GM23338 (cell line): ENCODE measurements around the gene CNNM2. TPM values are rescaled to one million over a fixed set of nuclear protein-coding genes. Genes with fewer than 3 reads are reported as not detected.

Source experiments
- ATAC-seq: fragments of 200-7000 bp; cut with Tn5 transposase; 3 replicates; pipeline ENCODE4 v1.9.1; 2020
- DNase-seq: peaks from one replicate; pipeline ENCODE4 v3.0.0-alpha.2; 2015; ENCODE audit warnings: low spot score
- H2AFZ ChIP-seq: fragments of 200-600 bp; sonication (generic); 2 replicates; pipeline ENCODE4 v1.8.0; 2016; ENCODE audit warnings: antibody characterized with exemption, mild to moderate bottlenecking, moderate library complexity
- H3F3A ChIP-seq: fragments of 200-600 bp; sonication (generic); replicated peaks from 2 replicates; pipeline ENCODE4 v1.8.0; 2017; ENCODE audit warnings: antibody characterized with exemption, mixed run types, low read depth
- H3K27ac ChIP-seq: fragments of 200-600 bp; sonication (generic); 2 replicates; pipeline ENCODE4 v1.6.1; 2016; ENCODE audit warnings: low read depth
- H3K27me3 ChIP-seq: fragments of 200-600 bp; sonication (generic); 2 replicates; pipeline ENCODE4 v1.8.0; 2016; ENCODE audit warnings: mild to moderate bottlenecking, mixed run types, moderate library complexity; ENCODE audit not compliant: insufficient read depth
- H3K36me3 ChIP-seq: fragments of 200-600 bp; sonication (generic); 2 replicates; pipeline ENCODE4 v1.8.0; 2016; ENCODE audit warnings: mild to moderate bottlenecking; ENCODE audit not compliant: insufficient read depth
- H3K4me1 ChIP-seq: fragments of 200-600 bp; sonication (generic); 2 replicates; pipeline ENCODE4 v1.8.0; 2016; ENCODE audit warnings: mild to moderate bottlenecking, moderate library complexity; ENCODE audit not compliant: insufficient read depth
- H3K4me2 ChIP-seq: fragments of 200-600 bp; sonication (generic); 2 replicates; pipeline ENCODE4 v1.7.1; 2017; ENCODE audit warnings: mixed run types
- H3K4me3 ChIP-seq: fragments of 200-600 bp; sonication (generic); 2 replicates; pipeline ENCODE4 v1.6.1; 2016; ENCODE audit warnings: mixed run types
- H3K79me2 ChIP-seq: fragments of 200-600 bp; sonication (generic); replicated peaks from 2 replicates; pipeline ENCODE4 v1.8.0; 2017; ENCODE audit warnings: mild to moderate bottlenecking; ENCODE audit not compliant: insufficient read depth
- H3K9me2 ChIP-seq: fragments of 200-600 bp; sonication (generic); 2 replicates; pipeline ENCODE4 v1.8.0; 2017; ENCODE audit not compliant: insufficient read depth
- H4K20me1 ChIP-seq: fragments of 200-600 bp; sonication (generic); replicated peaks from 2 replicates; pipeline ENCODE4 v1.8.0; 2017; ENCODE audit warnings: mild to moderate bottlenecking; ENCODE audit not compliant: insufficient read depth
- H3K27ac Mint-ChIP-seq: 2 replicates; pipeline ENCODE4 v1.8.0; 2020; ENCODE audit warnings: inconsistent platforms, mild to moderate bottlenecking, moderate library complexity, mixed read lengths
- H3K27me3 Mint-ChIP-seq: 3 replicates; pipeline ENCODE4 v1.8.0; 2022; ENCODE audit warnings: low read depth, mild to moderate bottlenecking, moderate library complexity, mixed read lengths, inconsistent platforms; ENCODE audit not compliant: insufficient read depth, poor library complexity
- H3K36me3 Mint-ChIP-seq: 3 replicates; pipeline ENCODE4 v1.8.0; 2021; ENCODE audit warnings: low read depth, mild to moderate bottlenecking, inconsistent platforms, moderate library complexity, mixed read lengths
- H3K4me1 Mint-ChIP-seq: 3 replicates; pipeline ENCODE4 v1.8.0; 2020; ENCODE audit warnings: mild to moderate bottlenecking, inconsistent platforms, mixed read lengths
- H3K4me3 Mint-ChIP-seq: 3 replicates; pipeline ENCODE4 v1.8.0; 2021; ENCODE audit warnings: moderate library complexity, mild to moderate bottlenecking, inconsistent platforms, mixed read lengths
- H3K9me3 Mint-ChIP-seq: 3 replicates; pipeline ENCODE4 v1.8.0; 2020; ENCODE audit warnings: moderate library complexity, mild to moderate bottlenecking, inconsistent platforms, mixed read lengths
- CREB1 ChIP-seq: fragments of 250-450 bp; sonication (Bioruptor Pico); IDR thresholded peaks from 2 replicates; pipeline ENCODE4 v1.5.0; 2020; ENCODE audit warnings: low read depth, mild to moderate bottlenecking, moderate library complexity
- EZH2 ChIP-seq: fragments of 200-600 bp; sonication (generic); IDR thresholded peaks from one replicate; pipeline ENCODE4 v1.8.0; 2017; ENCODE audit warnings: antibody characterized with exemption, mild to moderate bottlenecking, low read depth; ENCODE audit not compliant: unreplicated experiment
- EZH2phosphoT487 ChIP-seq: fragments of 200-600 bp; sonication (generic); IDR thresholded peaks from one replicate; pipeline ENCODE4 v1.8.1; 2018; ENCODE audit warnings: antibody characterized with exemption; ENCODE audit not compliant: unreplicated experiment
- JUNB ChIP-seq: IDR thresholded peaks from one replicate; pipeline ENCODE4 v1.6.1; 2016; ENCODE audit warnings: antibody characterized with exemption; ENCODE audit not compliant: unreplicated experiment
- NANOG ChIP-seq: IDR thresholded peaks from 2 replicates; pipeline ENCODE4 v1.6.1; 2016; ENCODE audit warnings: antibody characterized with exemption, borderline replicate concordance
- ZNF114 ChIP-seq: fragments of 250-450 bp; sonication (Bioruptor Pico); IDR thresholded peaks from 2 replicates; pipeline ENCODE4 v1.5.0; 2020; ENCODE audit warnings: mild to moderate bottlenecking, moderate library complexity
- polyA plus RNA-seq: library from polyadenylated mRNA; unstranded; fragments of >200 nt; fragmentation: Nextera tagmentation; extraction: Ambion mirVana; gene quantifications from 2 replicates; pipeline ENCODE4 v1.2.1, GENCODE V29; 2016
- total RNA-seq: library from RNA; depleted of rRNA; stranded (reverse); fragments of >200 nt; shearing (Covaris generic); gene quantifications from 2 replicates; pipeline ENCODE4 v1.2.3, GENCODE V29; 2014
- TF ChIP-seq, protein P1 (sequence below): fragments of 250-450 bp; sonication (Bioruptor Pico); IDR thresholded peaks from 2 replicates; pipeline ENCODE4 v1.5.0; 2020; ENCODE audit warnings: mild to moderate bottlenecking, moderate library complexity
- TF ChIP-seq, protein P2 (sequence below), 2 experiments: fragments of 200-600 bp in 1 of 2; sonication (generic) in 1 of 2; conservative IDR thresholded peaks; 2 replicates each; pipeline versions ENCODE4 v1.5.1 to v1.6.1; 2016 to 2017; ENCODE audit warnings: antibody characterized with exemption in 2 of 2, low read depth in 2 of 2, mild to moderate bottlenecking in 2 of 2, moderate library complexity in 1 of 2

CNNM2 gene
- total and polyA plus RNA-seq, 2 experiments from 2014 or later = 4.5 to 31.3 TPM

DNA sequence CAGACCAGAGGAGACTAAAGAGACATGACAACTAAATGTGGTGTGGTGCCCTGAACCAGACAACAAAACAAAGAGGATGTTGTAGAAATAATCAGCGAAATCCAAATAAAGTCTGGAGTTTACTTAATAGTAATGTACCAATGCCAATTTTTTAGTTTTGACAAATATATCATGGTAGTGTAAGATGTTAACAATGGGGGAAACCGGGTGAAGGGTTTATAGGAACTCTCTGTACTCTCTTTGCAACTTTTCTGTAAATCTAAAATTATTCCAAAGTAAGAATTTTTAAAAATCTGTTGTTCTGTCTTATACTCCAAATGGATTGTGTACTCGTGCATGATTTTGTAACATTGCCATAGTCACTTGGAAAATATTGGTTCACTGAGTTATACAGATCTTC, 129.3 kb downstream of the CNNM2 start (continued):
- TF ChIP-seq, protein P1, sequence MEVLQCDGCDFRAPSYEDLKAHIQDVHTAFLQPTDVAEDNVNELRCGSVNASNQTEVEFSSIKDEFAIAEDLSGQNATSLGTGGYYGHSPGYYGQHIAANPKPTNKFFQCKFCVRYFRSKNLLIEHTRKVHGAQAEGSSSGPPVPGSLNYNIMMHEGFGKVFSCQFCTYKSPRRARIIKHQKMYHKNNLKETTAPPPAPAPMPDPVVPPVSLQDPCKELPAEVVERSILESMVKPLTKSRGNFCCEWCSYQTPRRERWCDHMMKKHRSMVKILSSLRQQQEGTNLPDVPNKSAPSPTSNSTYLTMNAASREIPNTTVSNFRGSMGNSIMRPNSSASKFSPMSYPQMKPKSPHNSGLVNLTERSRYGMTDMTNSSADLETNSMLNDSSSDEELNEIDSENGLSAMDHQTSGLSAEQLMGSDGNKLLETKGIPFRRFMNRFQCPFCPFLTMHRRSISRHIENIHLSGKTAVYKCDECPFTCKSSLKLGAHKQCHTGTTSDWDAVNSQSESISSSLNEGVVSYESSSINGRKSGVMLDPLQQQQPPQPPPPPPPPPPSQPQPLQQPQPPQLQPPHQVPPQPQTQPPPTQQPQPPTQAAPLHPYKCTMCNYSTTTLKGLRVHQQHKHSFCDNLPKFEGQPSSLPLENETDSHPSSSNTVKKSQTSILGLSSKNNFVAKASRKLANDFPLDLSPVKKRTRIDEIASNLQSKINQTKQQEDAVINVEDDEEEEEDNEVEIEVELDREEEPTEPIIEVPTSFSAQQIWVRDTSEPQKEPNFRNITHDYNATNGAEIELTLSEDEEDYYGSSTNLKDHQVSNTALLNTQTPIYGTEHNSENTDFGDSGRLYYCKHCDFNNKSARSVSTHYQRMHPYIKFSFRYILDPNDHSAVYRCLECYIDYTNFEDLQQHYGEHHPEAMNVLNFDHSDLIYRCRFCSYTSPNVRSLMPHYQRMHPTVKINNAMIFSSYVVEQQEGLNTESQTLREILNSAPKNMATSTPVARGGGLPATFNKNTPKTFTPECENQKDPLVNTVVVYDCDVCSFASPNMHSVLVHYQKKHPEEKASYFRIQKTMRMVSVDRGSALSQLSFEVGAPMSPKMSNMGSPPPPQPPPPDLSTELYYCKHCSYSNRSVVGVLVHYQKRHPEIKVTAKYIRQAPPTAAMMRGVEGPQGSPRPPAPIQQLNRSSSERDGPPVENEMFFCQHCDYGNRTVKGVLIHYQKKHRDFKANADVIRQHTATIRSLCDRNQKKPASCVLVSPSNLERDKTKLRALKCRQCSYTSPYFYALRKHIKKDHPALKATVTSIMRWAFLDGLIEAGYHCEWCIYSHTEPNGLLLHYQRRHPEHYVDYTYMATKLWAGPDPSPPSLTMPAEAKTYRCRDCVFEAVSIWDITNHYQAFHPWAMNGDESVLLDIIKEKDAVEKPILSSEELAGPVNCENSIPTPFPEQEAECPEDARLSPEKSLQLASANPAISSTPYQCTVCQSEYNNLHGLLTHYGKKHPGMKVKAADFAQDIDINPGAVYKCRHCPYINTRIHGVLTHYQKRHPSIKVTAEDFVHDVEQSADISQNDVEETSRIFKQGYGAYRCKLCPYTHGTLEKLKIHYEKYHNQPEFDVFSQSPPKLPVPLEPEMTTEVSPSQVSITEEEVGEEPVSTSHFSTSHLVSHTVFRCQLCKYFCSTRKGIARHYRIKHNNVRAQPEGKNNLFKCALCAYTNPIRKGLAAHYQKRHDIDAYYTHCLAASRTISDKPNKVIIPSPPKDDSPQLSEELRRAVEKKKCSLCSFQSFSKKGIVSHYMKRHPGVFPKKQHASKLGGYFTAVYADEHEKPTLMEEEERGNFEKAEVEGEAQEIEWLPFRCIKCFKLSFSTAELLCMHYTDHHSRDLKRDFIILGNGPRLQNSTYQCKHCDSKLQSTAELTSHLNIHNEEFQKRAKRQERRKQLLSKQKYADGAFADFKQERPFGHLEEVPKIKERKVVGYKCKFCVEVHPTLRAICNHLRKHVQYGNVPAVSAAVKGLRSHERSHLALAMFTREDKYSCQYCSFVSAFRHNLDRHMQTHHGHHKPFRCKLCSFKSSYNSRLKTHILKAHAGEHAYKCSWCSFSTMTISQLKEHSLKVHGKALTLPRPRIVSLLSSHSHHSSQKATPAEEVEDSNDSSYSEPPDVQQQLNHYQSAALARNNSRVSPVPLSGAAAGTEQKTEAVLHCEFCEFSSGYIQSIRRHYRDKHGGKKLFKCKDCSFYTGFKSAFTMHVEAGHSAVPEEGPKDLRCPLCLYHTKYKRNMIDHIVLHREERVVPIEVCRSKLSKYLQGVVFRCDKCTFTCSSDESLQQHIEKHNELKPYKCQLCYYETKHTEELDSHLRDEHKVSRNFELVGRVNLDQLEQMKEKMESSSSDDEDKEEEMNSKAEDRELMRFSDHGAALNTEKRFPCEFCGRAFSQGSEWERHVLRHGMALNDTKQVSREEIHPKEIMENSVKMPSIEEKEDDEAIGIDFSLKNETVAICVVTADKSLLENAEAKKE (CRISPR knock-in tag) = no peak
- no peak for TF ChIP-seq NANOG
- no peak for TF ChIP-seq JUNB
- TF ChIP-seq CREB1 (CRISPR knock-in tag) = no peak
- TF ChIP-seq, protein P2, sequence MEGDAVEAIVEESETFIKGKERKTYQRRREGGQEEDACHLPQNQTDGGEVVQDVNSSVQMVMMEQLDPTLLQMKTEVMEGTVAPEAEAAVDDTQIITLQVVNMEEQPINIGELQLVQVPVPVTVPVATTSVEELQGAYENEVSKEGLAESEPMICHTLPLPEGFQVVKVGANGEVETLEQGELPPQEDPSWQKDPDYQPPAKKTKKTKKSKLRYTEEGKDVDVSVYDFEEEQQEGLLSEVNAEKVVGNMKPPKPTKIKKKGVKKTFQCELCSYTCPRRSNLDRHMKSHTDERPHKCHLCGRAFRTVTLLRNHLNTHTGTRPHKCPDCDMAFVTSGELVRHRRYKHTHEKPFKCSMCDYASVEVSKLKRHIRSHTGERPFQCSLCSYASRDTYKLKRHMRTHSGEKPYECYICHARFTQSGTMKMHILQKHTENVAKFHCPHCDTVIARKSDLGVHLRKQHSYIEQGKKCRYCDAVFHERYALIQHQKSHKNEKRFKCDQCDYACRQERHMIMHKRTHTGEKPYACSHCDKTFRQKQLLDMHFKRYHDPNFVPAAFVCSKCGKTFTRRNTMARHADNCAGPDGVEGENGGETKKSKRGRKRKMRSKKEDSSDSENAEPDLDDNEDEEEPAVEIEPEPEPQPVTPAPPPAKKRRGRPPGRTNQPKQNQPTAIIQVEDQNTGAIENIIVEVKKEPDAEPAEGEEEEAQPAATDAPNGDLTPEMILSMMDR (conservative IDR thresholded peaks at IDR 0.05; ENCODE audit: low read depth in 2 of 2) = no peak
- TF ChIP-seq EZH2phosphoT487 = no peak
- no peak for TF ChIP-seq EZH2
- no peak for TF ChIP-seq ZNF114 (CRISPR knock-in tag)

DNA sequence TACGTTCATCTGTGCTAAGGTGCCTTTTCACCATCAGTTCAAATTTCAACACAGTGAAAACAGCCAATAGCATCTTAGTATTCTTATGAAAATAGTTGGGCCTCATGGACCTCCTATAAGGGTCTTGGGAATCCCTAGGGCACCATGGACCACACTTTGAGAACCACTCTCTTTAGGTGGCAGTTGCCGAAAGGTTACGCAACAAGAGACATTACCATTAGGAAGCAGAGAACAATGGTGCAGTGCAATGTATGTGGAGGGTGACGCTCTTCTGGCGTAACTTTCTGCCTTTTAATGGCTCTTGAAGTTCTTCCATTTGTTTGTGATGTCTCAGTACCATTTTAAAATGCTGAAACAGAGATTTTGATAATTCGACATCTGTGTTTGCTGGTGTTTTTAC, 131.1 kb downstream of the CNNM2 start:
- Mint-ChIP-seq H3K4me3 (no peak overlapping the region), H3K36me3 (no peaks in the 10 kb centered on the region), H3K27ac (no peak overlapping the region), H3K9me3 (no peaks in the 10 kb centered on the region), H3K27me3 (peaks cover 4% of the 10 kb centered on the region), H3K4me1 (peaks cover 17% of the 10 kb centered on the region; the same call in 2 of the 3 replicates)
- no peak overlapping the region for H3K4me2 ChIP-seq
- no peak overlapping the region for H3K27ac ChIP-seq
- H3K27me3 ChIP-seq = no peaks in the 10 kb centered on the region
- H4K20me1 ChIP-seq = no peaks in the 10 kb centered on the region
- DNase-seq (no peak), ATAC-seq (no peak)
- H3K4me1 ChIP-seq = peaks cover 14% of the 10 kb centered on the region
- no peaks in the 10 kb centered on the region for H3F3A ChIP-seq
- H3K9me2 ChIP-seq = no peaks in the 10 kb centered on the region
- H2AFZ ChIP-seq = no peak overlapping the region
- H3K79me2 ChIP-seq = no peaks in the 10 kb centered on the region
- no peak overlapping the region for H3K4me3 ChIP-seq
- H3K36me3 ChIP-seq = no peaks in the 10 kb centered on the region
- TF ChIP-seq, protein P2 (conservative IDR thresholded peaks at IDR 0.05; ENCODE audit: low read depth in 2 of 2) = no peak
- TF ChIP-seq NANOG (no peak), EZH2phosphoT487 (no peak)
